ENCODE results near the gene C4orf50. TPM values are rescaled to one million over a fixed set of nuclear protein-coding genes. Genes with fewer than 3 reads are reported as not detected.
"Not testable (repeated sequence)": the region's sequence is repeated elsewhere in the genome, so short reads cannot be mapped to it uniquely, and the experiment has no call there.

C4orf50 gene
- polyA plus RNA-seq, 1 donor from 2014 or later, result not detected

DNA sequence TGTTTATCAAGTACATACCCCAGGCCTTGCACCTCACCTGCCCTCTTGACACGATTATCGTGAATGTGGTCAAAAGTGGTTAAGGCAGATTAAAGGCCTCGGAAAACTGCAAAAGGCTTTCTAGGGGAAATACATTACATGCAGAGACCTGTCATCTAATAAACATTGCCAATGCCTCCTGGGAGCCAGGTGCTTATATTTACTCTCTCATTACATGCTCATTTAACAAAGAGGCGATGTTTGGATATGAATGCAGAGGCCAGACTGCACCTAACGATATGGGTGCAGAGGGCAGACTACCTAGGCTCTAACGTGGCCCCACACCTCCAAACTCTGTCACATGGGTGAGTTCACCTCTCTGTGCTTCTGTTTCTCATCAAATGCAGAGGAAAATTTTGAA lies 139.9 kb downstream of the C4orf50 start:
- Mint-ChIP-seq H3K36me3 (no peaks in the 10 kb centered on the region), H3K4me1 (no peaks in the 10 kb centered on the region), H3K27me3 (peaks cover 1% of the 10 kb centered on the region), H3K9me3 (peaks cover 0 to 7% (median 0%) of the 10 kb centered on the region in 3 donors), H3K27ac (no peak overlapping the region), H3K4me3 (no peak overlapping the region)

GRCh38 chr4:5877392-5877791 lies 140.8 kb downstream of the C4orf50 start:
- H3K27ac Mint-ChIP-seq, result no peak overlapping the region
- H3K9me3 Mint-ChIP-seq, result peaks cover 0 to 12% (median 0%) of the 10 kb centered on the region in 3 donors
- no peaks in the 10 kb centered on the region for H3K4me1 Mint-ChIP-seq
- peak overlapping the region in 1 of 4 donors; percentile 44 for H3K4me3 Mint-ChIP-seq
- H3K36me3 Mint-ChIP-seq, result no peaks in the 10 kb centered on the region
- no peaks in the 10 kb centered on the region for H3K27me3 Mint-ChIP-seq

DNA sequence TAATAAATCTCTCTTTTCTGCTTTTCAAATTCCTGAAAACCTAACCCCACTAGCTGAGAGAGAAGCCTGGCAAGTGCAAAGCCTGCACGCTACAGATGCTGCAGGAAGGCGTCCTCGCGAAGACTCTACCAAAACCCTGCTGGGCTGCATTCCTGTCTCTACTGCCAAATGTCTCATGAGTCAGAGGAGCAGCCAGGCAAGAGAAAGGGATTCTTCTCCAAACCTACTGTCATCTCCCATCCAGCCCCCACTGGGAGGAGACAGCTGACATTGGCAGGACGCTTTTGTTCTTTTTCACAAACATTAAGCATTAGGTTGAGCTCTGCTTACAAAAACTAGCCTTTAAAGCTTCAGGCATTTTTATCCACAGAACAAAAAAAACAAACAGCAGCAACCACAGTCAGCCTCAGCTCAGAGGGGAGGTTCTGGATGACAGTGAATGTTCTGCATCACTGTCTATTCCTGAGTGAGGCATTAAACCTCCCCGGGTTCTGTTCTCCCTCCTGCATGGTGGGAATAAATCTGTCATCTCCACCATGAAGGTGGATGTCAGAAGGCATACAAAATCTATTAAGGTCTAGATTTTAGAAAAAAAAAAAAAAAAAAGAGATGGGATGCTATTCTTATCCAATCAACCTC lies 143.3 kb downstream of the C4orf50 start:
- Mint-ChIP-seq H3K4me1 (peaks cover 0 to 5% (median 0%) of the 10 kb centered on the region in 3 donors), H3K27ac (no peak overlapping the region), H3K4me3 (no peak overlapping the region), H3K27me3 (peaks cover 7% of the 10 kb centered on the region), H3K9me3 (peaks cover 0 to 11% (median 0%) of the 10 kb centered on the region in 3 donors), H3K36me3 (no peaks in the 10 kb centered on the region)

DNA sequence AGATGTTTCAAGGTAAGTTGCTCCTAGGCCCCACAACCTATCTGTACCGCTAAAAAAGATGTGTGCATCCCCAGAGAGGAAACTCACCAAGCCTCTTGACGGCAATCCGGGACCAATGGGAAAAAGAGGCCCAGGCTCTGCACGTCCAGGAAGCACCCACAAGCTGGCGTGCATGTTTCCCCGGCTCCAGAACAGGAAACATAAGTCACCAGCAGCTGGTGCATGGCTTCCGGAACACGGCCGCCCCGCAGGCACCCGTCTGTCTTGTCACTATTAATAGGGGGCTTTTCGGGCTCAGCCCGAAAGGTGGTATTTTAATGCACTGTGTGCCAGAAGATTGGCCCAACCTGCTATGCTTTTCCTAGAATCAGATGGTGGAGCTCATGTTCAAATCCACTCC lies 147.5 kb downstream of the C4orf50 start:
- peaks cover 0 to 8% (median 0%) of the 10 kb centered on the region in 3 donors for H3K9me3 Mint-ChIP-seq
- peaks cover 15% of the 10 kb centered on the region for H3K27me3 Mint-ChIP-seq
- no peak overlapping the region for H3K27ac Mint-ChIP-seq
- H3K36me3 Mint-ChIP-seq, result no peaks in the 10 kb centered on the region
- no peak overlapping the region for H3K4me3 Mint-ChIP-seq
- H3K4me1 Mint-ChIP-seq, result peaks cover 0 to 5% (median 3%) of the 10 kb centered on the region in 3 donors

DNA sequence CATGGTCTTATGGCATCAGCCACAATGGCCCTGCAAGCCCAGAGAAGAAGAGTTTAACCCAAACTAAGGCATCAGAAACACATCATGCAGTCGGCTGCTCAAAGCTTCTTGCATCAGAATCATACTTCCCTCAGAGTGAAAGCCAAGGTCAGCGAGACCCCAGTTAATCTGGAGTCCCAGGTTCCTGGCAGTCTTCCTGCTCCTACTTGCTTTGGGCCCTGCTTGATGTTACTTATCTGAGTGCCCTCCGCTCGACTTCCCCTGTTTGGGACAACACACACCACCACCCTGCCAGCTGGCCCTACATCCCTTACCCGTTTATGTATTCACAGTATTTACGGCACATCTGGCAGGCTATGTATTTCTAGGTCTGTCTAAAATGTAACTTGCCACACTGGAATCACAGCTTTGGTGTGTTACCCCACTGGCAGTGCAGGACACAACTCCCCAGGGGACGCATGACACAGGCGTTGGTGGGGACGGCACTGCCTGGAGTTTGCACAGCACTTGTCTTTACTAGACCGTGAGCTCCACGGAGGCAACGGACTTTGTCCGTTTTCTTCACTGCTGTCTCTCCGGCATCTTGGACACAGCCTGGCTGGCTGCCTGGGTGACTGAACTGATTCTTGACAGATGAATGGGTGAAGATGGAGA lies 148.1 kb downstream of the C4orf50 start:
- peaks cover 0 to 5% (median 3%) of the 10 kb centered on the region in 3 donors for H3K4me1 Mint-ChIP-seq
- H3K4me3 Mint-ChIP-seq, result no peak overlapping the region
- H3K27ac Mint-ChIP-seq, result no peak overlapping the region
- peaks cover 0 to 8% (median 0%) of the 10 kb centered on the region in 3 donors for H3K9me3 Mint-ChIP-seq
- H3K36me3 Mint-ChIP-seq, result no peaks in the 10 kb centered on the region
- H3K27me3 Mint-ChIP-seq, result peaks cover 15% of the 10 kb centered on the region

- H3K27me3 Mint-ChIP-seq, result peaks cover 18% of the 10 kb centered on the region
- H3K9me3 Mint-ChIP-seq, result peaks cover 0 to 4% (median 0%) of the 10 kb centered on the region in 3 donors
- H3K4me3 Mint-ChIP-seq, result no peak overlapping the region
- peaks cover 0 to 5% (median 3%) of the 10 kb centered on the region in 3 donors for H3K4me1 Mint-ChIP-seq
- peaks cover 2% of the 10 kb centered on the region for H3K36me3 Mint-ChIP-seq
- H3K27ac Mint-ChIP-seq, result no peak overlapping the region
Observed at GRCh38 chr4:5867866-5868265, 150.4 kb downstream of the C4orf50 start.

DNA sequence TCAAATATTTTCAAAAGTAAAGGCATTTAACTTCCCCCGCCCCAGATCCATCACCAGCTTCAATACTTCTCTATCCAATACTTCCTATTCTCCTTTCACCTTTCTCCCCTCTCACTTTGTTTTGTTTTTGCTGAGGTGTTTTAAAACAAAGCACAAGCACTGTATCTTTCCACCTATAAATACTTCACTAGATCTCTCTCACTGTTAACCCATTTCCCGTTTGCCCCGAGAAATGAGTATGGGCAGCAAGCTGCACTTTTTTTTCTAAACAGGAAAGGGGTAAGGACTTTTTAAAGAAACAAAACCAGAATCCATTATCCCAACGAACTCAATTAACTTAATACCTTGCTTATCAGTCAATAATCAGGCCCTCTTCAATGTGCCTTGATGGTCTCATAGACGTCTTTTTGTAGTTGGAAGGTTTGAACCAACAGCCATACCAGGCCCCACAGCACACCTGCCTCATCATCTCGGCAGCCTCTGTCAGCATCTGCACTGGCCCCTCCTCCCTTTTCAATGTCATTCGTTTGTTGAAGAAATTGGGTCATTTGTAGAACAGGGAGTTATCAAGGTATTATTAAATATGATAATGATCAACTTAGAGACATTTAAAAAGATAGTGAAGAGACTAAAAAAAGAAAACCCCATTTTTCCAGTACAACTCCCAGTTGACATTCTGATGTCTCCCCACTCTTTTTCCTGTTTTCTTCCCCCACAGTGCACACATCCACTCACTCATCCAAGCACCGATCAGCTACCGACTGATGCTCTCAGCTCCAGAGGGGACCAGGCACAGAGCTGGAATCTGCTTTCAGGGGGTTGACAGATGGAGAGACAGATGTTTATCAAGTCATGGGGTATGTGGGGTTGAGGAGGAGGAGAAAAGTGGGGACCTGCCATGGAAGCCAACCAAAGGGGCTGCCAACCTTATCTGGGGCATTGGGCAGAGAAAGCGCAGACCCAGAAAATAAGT lies 151.1 kb downstream of the C4orf50 start:
- Mint-ChIP-seq H3K36me3 (peaks cover 2% of the 10 kb centered on the region), H3K4me3 (no peak overlapping the region), H3K9me3 (peaks cover 0 to 4% (median 0%) of the 10 kb centered on the region in 3 donors), H3K27ac (peak overlapping the region in 1 of 3 donors; percentile 74), H3K4me1 (peaks cover 0 to 5% (median 3%) of the 10 kb centered on the region in 3 donors), H3K27me3 (peaks cover 18% of the 10 kb centered on the region)

DNA sequence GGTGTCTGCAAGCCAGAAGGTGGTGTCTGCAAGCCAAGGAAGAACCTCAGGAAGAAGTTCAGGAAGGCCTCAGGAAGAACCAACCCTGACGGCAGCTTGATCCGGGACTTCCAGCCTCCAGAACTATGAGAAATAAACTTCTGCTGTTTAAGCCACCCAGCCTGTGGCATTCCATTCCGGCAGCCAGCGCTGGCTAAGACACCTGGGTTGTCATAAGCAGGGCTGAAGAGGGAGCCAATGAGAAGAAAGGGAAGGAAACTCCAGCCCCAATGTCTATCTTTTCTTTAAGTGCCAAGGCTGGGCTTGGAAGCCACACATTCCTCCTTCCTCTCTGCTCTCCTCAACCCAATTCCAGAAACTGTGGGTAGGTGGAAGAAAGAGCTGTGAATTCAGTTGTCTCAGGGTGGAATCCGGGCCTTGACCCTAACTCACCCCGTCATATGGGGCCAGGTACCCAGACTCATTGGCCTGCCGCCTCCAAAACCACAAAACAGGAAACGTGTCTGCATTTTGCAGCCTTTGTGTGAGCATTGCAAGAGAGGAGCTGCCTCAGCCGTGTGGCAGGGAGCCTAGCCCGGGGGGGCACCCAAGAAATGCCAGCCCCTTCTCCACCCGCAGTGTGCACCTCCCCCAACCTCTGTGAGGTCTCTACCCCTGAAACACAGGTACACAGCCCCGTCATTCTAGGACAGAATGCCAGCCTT lies 152.2 kb downstream of the C4orf50 start:
- H3K9me3 Mint-ChIP-seq, result peaks cover 0 to 4% (median 0%) of the 10 kb centered on the region in 3 donors
- H3K27me3 Mint-ChIP-seq, result peaks cover 18% of the 10 kb centered on the region
- peaks cover 2% of the 10 kb centered on the region for H3K36me3 Mint-ChIP-seq
- H3K27ac Mint-ChIP-seq, result no peak overlapping the region
- H3K4me3 Mint-ChIP-seq, result no peak overlapping the region
- H3K4me1 Mint-ChIP-seq, result peaks cover 0 to 5% (median 3%) of the 10 kb centered on the region in 3 donors

DNA sequence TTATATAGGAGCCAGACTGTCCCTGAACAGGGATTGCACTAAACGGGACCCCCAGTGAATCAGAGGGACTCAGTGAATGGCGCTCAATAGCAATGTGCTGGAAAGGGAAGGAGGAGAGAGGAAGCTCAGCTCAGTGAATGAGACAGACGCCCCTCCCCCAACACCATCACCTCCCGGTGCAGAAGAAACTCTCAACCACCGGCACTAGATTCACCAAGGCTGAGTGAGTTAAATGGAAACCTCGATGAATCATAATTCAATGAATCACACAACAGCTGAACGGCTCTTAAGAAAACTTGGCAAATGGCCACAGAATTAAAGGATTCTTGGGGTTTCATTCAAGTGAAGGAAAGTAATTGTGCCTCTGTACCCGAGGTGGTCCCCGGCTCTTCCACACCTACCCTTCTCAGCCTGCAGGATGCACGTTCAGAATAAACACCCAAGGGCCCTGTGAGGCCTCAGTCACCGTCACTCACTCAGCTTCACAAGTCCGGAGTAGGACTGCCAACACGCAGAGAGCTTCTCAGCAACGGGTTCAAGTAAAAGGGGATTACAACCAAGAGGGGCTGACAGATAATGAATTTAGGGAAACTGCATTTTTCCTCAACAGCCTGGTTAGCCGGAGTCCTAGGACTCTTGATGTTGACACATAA lies 154.6 kb downstream of the C4orf50 start:
- H3K9me3 Mint-ChIP-seq, result peaks cover 0 to 2% (median 0%) of the 10 kb centered on the region in 3 donors
- no peak overlapping the region for H3K27ac Mint-ChIP-seq
- peaks cover 2% of the 10 kb centered on the region for H3K36me3 Mint-ChIP-seq
- H3K4me3 Mint-ChIP-seq, result no peak overlapping the region
- H3K27me3 Mint-ChIP-seq, result peaks cover 8% of the 10 kb centered on the region
- peaks cover 0 to 3% (median 0%) of the 10 kb centered on the region in 3 donors for H3K4me1 Mint-ChIP-seq

GRCh38 chr4:5858020-5858769 lies 160.0 kb downstream of the C4orf50 start:
- Mint-ChIP-seq H3K27ac (no peak overlapping the region), H3K9me3 (peaks cover 0 to 1% (median 0%) of the 10 kb centered on the region in 3 donors), H3K36me3 (no peaks in the 10 kb centered on the region), H3K4me1 (no peaks in the 10 kb centered on the region), H3K27me3 (no peaks in the 10 kb centered on the region), H3K4me3 (no peak overlapping the region)

- no peaks in the 10 kb centered on the region for H3K9me3 Mint-ChIP-seq
- H3K36me3 Mint-ChIP-seq, result no peaks in the 10 kb centered on the region
- no peaks in the 10 kb centered on the region for H3K4me1 Mint-ChIP-seq
Observed at GRCh38 chr4:5857199-5857598, 161.0 kb downstream of the C4orf50 start.

DNA sequence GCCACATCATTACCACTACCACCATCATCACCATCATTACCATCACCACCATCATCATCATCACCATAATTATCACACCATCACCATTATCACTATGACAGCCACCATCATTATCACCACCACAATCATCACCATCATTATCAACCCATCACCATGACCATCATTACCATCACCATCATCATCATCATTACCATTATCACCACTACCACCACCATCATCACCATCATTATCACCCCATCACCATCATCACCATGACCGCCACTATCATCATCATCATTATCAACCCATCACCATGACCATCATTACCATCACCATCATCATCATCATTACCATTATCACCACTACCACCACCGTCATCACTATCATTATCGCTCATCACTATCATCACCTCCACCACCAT lies 161.9 kb downstream of the C4orf50 start:
- H3K4me1 Mint-ChIP-seq, H3K27ac Mint-ChIP-seq, H3K27me3 Mint-ChIP-seq, H3K36me3 Mint-ChIP-seq, H3K9me3 Mint-ChIP-seq, H3K4me3 Mint-ChIP-seq: not testable (repeated sequence)

More at GRCh38 chr4:5857199-5857598, 161.0 kb downstream of the C4orf50 start:
- Mint-ChIP-seq H3K27ac (no peak overlapping the region), H3K4me3 (no peak overlapping the region), H3K27me3 (no peaks in the 10 kb centered on the region)

DNA sequence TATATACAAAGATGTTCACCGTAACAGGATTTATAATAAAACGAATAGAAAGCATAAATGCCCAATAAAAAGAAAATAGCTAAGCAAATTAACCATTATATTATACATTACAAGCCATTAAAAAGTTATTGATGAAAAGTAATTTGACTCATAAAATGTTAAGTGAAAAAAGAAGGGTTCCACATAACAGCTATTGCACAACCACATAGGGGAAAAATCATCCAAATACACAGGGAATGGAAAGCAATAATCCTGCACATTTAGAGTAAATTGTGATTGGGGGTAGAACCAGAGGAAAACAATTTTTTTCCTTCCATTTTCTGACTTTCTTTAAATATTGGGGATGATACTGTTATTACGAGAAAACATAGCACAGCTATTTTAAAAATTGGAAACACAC lies 163.3 kb downstream of the C4orf50 start:
- H3K27me3 Mint-ChIP-seq, result no peaks in the 10 kb centered on the region
- no peak overlapping the region for H3K4me3 Mint-ChIP-seq
- no peaks in the 10 kb centered on the region for H3K9me3 Mint-ChIP-seq
- no peaks in the 10 kb centered on the region for H3K36me3 Mint-ChIP-seq
- H3K4me1 Mint-ChIP-seq, result no peaks in the 10 kb centered on the region
- no peak overlapping the region for H3K27ac Mint-ChIP-seq
